Medulla oblongata (tissue), 1 donor: ENCODE measurements around the gene SERPIND1.

ENCODE experiments used
- DNase-seq: peaks from one replicate; pipeline ENCODE4 v3.0.0-alpha.2; 2015; ENCODE audit errors: extremely low spot score

SERPIND1 gene

GRCh38 chr22:20788627-20789344 lies 14.9 kb downstream of the SERPIND1 start:
- no peak for DNase-seq

DNA sequence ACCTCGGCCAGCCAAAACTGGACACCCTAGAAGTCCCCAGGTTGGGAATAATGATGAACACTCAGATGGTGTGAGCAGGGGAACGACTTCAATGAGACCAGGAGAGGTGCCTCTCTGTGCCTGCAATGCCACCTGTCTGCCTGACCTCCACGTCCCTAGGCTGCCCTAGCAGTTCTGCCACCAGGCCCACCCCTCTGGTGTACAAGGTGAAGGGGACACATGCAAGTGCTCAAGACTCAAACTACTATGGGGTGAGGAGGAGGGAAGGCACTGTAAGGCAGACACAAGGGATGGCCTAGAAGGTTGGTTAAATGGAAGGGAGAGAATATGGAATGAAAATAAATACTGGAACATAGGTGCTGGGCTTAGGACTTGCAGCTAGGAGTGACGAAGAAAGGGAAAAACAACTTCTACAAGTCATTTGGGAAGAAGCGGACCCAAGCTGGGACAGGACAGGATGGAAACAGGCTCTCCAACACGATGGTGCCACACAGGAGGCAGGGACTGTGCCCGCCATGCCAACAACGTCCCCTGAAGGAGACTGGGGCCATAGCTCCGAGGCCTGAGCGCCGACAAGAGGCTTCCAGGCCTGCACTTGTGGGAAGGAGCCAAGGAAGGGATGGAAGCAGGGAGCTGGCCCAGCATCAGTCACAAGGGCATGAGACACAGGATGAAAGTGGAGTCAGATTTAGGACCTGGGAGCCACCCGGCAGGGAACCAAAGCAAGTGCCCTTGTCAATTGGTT lies 18.5 kb downstream of the SERPIND1 start:
- no peak for DNase-seq

GRCh38 chr22:20792966-20793728 lies 19.2 kb downstream of the SERPIND1 start:
- no peak for DNase-seq

DNA sequence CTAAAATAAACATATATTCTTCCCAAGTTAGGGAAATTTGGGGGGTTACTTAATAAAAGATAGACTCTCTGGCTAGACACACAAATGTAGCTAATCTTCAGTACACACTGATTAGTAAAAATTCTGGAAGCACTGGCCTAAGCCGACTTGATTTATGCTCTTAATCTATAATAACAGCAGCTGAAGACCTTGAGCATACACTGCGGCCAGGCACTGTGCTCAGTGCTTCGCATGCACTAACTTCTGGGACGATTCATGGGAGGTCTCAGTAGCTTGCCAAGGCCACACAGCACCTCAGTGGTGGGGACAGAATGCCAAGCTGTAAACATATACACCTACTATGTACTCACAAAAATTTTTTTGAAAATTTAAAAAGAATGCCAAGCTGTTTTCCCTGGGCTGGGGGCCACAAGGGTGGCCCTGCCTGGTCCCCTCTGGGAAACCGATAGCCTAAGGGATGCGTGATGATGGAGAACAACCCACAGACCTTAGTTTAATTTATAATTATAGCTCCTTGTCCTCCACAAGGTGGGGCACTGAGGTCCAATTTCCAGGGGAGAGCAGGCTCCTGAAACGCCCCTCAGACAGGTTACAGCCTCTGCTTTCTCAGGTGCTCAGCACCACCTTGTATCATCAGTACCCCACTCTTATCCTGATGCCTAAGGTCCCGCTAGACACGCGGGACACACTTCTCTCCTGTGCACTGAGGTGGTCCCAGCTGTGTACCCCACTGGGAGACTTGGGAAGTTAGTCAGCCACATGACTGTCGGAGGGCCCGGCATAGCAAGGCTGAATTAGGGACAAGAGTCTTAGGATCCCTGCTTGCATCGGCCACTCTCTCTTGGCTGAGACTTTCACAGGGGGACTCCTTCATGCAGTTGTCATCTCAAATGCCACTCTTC lies 20.1 kb downstream of the SERPIND1 start:
- DNase-seq: no peak

GRCh38 chr22:20794650-20795413 lies 20.9 kb downstream of the SERPIND1 start:
- no peak for DNase-seq

GRCh38 chr22:20796731-20797130 lies 22.8 kb downstream of the SERPIND1 start:
- DNase-seq: no peak

- DNase-seq: no peak
Measured at GRCh38 chr22:20798218-20798617, 24.3 kb downstream of the SERPIND1 start.

- no peak for DNase-seq
Measured at GRCh38 chr22:20798974-20799373, 25.1 kb downstream of the SERPIND1 start.

DNA sequence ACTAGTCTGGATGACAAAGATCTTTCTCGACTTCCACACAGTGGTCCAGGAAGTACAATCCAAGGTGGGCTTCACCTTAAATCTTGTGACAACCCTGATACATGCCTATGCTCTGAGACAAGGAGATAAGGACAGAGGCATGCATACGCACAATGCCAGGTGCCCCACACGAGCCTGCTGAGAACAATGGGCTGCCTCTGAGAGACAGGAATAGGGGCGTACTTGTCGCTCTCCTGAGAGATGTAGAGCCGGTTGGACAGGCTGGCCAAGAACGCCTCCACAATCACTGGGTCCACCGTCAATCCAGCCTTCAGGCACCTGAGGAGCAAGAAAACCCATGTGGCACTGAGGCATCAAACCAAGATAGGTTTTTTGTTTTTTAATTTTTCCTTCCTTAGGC lies 25.5 kb downstream of the SERPIND1 start:
- DNase-seq: no peak

- no peak for DNase-seq
Measured at GRCh38 chr22:20802452-20802851, 28.5 kb downstream of the SERPIND1 start.

DNA sequence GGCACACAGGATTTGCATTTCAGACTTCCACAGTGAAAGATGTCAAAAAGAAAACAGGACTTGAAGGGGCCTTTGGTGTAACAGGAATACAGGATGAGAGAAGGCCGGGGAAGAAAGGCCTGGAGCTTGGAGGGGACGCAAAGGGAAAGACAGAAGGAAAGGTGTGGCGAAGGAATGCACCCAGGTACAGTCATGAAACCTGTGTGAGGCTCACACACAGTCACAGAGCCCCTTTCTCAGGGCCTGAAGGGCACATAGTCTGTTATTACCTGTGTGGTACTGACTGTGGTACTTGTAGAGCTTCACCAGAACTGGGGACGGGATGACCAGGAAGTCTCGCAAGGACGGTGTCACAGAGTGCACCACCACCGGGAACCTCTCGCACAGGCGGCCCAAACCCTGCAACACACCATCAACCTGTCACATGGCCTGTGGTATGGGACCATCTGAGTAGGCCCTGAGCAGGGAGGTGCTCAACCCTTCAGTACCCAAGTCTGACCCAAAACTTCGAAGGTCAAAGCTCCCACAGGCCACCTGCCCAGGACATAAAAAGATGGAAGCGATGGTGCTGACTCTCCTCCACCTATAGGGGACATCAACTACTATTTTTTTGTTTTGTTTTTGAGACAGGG lies 29.1 kb downstream of the SERPIND1 start:
- no peak for DNase-seq

DNA sequence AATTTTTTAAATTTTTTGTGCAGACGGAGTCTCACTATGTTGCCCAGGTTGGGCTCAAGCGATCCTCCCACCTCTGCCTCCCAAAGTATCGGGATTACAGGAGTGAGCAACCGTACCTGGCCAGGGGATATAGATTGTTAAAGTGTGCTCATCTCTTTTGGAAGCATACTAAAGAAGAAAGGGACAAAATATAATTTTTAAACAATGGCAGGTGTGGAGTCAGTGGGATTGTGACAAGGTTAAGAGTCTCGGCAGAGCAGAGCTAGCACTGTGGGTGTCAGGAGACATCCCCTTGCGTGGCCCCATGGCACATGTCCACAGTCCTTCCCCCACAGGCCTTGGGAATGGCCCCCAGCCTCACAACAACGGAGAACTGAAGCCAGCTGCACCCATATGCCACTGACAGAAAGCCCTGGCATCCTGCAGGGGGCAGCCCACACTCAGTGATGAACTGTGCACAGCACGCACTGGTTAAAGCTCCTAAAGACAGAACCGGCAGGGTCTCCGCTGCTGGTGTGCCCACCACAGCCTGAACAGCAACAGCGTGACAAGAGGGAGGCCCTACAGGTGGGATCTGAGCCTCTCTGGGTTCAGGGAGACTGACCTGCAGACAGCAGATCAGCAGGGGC lies 29.9 kb downstream of the SERPIND1 start:
- no peak for DNase-seq

DNA sequence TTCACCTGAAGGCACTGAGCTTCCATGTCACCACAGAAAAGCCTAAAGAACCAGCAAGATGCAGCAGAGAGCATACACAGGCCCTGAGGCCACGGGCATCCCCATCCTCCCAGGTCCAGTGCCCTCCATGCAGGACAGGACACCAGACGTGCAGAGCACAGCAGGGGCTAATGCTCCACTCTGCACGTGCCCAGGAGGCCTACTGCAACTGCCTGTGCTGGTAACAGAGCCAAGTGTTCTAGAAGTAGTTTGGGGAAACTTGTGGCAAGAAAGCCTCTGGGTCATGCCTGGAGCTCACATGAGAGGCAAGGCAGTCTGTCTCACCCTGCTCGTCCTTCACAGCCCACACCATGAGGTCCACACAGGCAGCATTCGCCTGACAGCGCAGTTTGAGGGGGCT lies 30.7 kb downstream of the SERPIND1 start:
- DNase-seq: no peak

GRCh38 chr22:20805972-20806471 lies 32.1 kb downstream of the SERPIND1 start:
- DNase-seq: no peak

GRCh38 chr22:20807315-20807752 lies 33.4 kb downstream of the SERPIND1 start:
- peak; percentile 12 for DNase-seq

DNA sequence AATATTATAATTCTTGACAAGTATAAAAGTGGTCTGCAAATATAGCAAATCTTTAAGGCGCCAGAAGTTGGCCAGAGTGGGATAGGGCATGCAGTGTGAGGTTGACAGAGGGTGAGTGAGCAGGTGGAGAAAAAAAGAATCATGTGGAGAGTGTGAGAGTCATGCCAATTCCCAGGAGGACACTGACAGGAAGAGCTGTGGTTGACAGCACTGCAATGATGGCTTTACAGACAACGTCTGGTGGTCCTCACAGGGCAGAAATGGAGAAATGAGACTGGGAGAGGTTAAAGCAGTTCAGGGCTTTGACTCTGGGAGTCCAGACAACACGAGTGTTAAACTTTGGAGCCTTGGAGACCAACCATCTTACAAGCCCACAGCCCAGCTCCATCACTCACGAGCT lies 34.9 kb downstream of the SERPIND1 start:
- no peak for DNase-seq

- DNase-seq: no peak
Measured at GRCh38 chr22:20809538-20810185, 35.7 kb downstream of the SERPIND1 start.

DNA sequence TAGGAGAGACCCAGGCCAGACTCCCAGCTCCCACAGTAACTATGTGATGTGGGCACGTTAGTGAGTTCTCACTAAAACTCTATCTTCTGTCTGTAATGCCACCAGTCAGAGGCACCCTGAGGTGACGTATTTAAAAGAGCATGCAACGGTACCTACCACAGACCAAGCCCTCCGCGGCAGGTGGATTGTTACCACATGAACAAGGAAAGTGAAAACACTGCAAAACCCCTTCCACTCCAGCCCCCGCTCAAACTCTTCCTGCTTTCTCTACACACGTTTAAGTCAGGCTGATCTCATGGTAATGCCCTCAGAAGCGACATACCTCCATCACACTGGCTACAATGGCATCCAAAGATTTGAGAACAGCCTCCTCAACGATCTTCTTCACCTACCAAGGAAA lies 36.7 kb downstream of the SERPIND1 start:
- no peak for DNase-seq

DNA sequence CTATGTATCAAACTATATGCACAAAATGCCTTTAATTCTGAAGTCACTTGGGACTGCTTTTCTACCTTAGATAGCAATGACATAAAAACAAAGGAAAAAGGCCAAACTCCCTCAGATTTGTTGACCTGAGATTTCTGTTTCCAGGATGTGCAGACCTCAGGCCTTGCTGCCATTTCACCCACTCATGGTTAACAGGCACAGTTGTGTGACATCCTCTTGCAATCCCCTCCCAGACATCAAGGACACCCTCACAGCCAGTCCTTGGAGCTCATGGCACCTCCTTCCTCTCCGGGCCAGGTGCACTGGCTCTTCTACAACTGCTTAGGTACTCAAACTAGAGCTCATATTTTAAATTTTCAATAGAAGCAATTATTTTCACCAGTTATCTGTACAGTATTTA lies 37.3 kb downstream of the SERPIND1 start:
- no peak for DNase-seq
